Measurements from ENCODE around the gene DHTKD1.
"Not testable (repeated sequence)": the region's sequence is repeated elsewhere in the genome, so short reads cannot be mapped to it uniquely, and the experiment has no call there.

The DHTKD1 gene

GRCh38 chr10:12067336-12067735 lies 1.4 kb upstream of the DHTKD1 start:
- Histone ChIP-seq H3K4me3 (replicated peaks; ENCODE audit: low read depth, low read length) (no peak overlapping the region), H3K27me3 (replicated peaks; ENCODE audit: control insufficient read depth, insufficient read depth, low read length) (no peaks in the 10 kb centered on the region), H3K36me3 (ENCODE audit: control insufficient read depth, insufficient read depth, low read length) (no peaks in the 10 kb centered on the region)
- no peak for DNase-seq (ENCODE audit: extremely low read depth, insufficient read length)
- TF ChIP-seq CTCF (IDR thresholded peaks at IDR 0.05; ENCODE audit: insufficient read depth, low read length, poor library complexity, severe bottlenecking) = no peak

DNA sequence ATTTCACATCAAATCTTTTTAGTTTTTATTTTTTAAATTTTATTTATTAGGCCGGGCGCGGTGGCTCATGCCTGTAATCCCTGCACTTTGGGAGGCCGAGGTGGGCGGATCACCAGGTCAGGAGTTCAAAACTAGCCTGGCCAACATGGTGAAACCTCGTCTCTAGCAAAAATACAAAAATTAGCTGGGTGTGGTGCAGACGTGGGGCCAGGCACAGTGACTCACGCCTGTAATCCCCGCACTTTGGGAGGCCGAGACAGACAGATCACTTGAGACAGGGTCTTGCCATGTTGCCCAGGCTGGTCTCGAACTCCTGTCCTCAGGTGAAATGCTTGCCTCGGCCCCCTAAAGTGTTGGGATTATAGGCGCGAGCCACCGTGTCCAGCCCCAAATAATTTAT lies 2.7 kb downstream of the DHTKD1 start:
- H3K4me3 ChIP-seq (replicated peaks; ENCODE audit: low read depth, low read length) = not testable (repeated sequence)

GRCh38 chr10:12073526-12073925 lies 4.8 kb downstream of the DHTKD1 start:
- Histone ChIP-seq H3K27me3 (replicated peaks; ENCODE audit: control insufficient read depth, insufficient read depth, low read length) (no peaks in the 10 kb centered on the region), H3K4me3 (replicated peaks; ENCODE audit: low read depth, low read length) (no peak overlapping the region), H3K36me3 (ENCODE audit: control insufficient read depth, insufficient read depth, low read length) (peaks cover 2% of the 10 kb centered on the region; the same call in 1 of the 2 replicates)
- peak; percentile 24 for DNase-seq (ENCODE audit: extremely low read depth, insufficient read length)
- no peak for TF ChIP-seq CTCF (IDR thresholded peaks at IDR 0.05; ENCODE audit: insufficient read depth, low read length, poor library complexity, severe bottlenecking)

More for the DNA sequence above, 2.7 kb downstream of the DHTKD1 start:
- not testable (repeated sequence) for DNase-seq (ENCODE audit: extremely low read depth, insufficient read length); H3K27me3 ChIP-seq (replicated peaks; ENCODE audit: control insufficient read depth, insufficient read depth, low read length); H3K36me3 ChIP-seq (ENCODE audit: control insufficient read depth, insufficient read depth, low read length)

DNA sequence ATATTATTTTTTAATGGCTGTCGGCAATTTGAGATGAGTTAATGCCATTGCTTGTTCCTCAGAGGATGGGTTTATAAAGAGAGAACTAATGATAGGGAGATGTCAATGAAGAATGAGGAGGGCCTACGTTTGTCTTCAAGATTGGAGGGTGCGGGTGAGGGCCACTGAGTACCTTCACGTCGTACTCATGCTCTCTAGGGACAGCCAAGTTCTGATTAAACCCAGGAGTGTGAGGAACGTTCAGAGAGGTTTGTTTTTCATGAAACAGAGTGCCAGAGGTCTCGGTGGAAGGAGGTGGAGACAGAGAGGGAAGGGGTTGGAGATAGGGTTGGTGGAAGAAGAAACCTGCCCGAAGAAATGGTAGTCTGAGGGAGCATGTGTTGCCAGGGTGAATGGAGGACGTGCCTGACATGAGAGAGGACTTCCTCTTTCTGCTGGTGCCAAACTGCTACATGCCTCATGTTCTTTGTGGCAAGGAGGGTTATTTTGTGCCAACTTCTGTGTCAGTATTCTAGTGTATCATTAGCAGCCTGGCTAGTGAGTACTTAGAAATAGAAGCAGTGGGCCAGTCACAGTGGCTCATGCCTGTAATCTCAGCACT lies 8.9 kb downstream of the DHTKD1 start:
- no peak for TF ChIP-seq CTCF (IDR thresholded peaks at IDR 0.05; ENCODE audit: insufficient read depth, low read length, poor library complexity, severe bottlenecking)
- DNase-seq (ENCODE audit: extremely low read depth, insufficient read length) = peak; percentile 32
- peaks cover 2% of the 10 kb centered on the region for H3K36me3 ChIP-seq (ENCODE audit: control insufficient read depth, insufficient read depth, low read length)
- H3K4me3 ChIP-seq (replicated peaks; ENCODE audit: low read depth, low read length) = no peak overlapping the region
- no peaks in the 10 kb centered on the region for H3K27me3 ChIP-seq (replicated peaks; ENCODE audit: control insufficient read depth, insufficient read depth, low read length)

DNA sequence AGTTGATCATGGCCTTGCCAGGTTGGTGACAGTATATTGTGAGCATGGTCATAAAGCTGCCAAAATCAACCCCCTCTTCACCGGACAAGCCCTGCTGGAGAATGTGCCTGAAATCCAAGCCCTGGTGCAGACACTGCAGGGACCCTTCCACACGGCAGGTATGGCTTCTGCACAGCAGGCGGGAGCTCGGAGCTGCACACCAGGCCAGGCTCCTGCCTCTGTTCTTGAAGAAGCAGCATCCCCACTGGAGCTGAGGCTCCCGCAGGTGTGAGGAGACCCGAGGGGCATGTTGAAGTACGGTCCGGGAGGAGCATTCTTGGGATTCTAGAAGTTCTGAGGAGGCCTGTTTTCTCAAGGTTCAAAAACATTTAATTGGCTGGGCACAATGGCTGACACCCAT lies 12.7 kb downstream of the DHTKD1 start:
- no peak for TF ChIP-seq CTCF (IDR thresholded peaks at IDR 0.05; ENCODE audit: insufficient read depth, low read length, poor library complexity, severe bottlenecking)

GRCh38 chr10:12081879-12082557 lies 13.3 kb downstream of the DHTKD1 start:
- H3K27me3 ChIP-seq (replicated peaks; ENCODE audit: control insufficient read depth, insufficient read depth, low read length) = no peaks in the 10 kb centered on the region
- peaks cover 4% of the 10 kb centered on the region for H3K36me3 ChIP-seq (ENCODE audit: control insufficient read depth, insufficient read depth, low read length)
- no peak for DNase-seq (ENCODE audit: extremely low read depth, insufficient read length)
- TF ChIP-seq CTCF (IDR thresholded peaks at IDR 0.05; ENCODE audit: insufficient read depth, low read length, poor library complexity, severe bottlenecking) = no peak
- H3K4me3 ChIP-seq (replicated peaks; ENCODE audit: low read depth, low read length) = no peak overlapping the region

More for the DNA sequence above, 12.7 kb downstream of the DHTKD1 start:
- no peak for DNase-seq (ENCODE audit: extremely low read depth, insufficient read length)
- H3K4me3 ChIP-seq (replicated peaks; ENCODE audit: low read depth, low read length) = no peak overlapping the region
- H3K27me3 ChIP-seq (replicated peaks; ENCODE audit: control insufficient read depth, insufficient read depth, low read length) = no peaks in the 10 kb centered on the region
- H3K36me3 ChIP-seq (ENCODE audit: control insufficient read depth, insufficient read depth, low read length) = peaks cover 3% of the 10 kb centered on the region

All from GM06990 (cell line).